Stimulated activated naive CD4-positive, alpha-beta T cell treated with Interleukin-2 at 50 U/mL for 16 hours (primary cell): ENCODE results near the gene EML6.

Source experiments
- DNase-seq: peaks from one replicate; lab custom pipeline; 2025; lab: John Stamatoyannopoulos, UW

The EML6 gene

GRCh38 chr2:54880428-54880827 is 157.0 kb downstream of the EML6 start:
- DNase-seq, result no peak

DNA sequence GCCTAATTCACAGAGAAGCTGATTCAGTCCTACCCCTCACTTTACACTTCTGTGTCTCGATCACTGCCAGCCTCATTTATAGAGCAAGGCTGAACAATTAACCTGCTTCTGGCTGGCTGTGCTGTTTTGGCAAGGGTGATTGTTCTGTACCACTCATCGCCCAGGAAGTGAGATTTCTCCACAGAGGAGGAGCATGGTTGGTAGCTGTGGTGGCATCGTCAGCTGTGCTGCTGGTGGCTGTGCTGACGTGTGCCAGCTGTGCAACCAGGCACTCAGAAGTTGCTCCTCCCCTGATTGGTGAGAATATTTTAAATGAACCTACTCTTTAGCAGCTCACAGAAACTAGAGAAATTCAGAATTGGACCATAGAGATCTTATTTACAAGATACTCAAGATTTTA is 158.3 kb downstream of the EML6 start:
- no peak for DNase-seq

GRCh38 chr2:54885891-54886290 is 162.4 kb downstream of the EML6 start:
- DNase-seq, result no peak

GRCh38 chr2:54887850-54888545 is 164.5 kb downstream of the EML6 start:
- no peak for DNase-seq

GRCh38 chr2:54889053-54889452 is 165.6 kb downstream of the EML6 start:
- DNase-seq, result no peak

DNA sequence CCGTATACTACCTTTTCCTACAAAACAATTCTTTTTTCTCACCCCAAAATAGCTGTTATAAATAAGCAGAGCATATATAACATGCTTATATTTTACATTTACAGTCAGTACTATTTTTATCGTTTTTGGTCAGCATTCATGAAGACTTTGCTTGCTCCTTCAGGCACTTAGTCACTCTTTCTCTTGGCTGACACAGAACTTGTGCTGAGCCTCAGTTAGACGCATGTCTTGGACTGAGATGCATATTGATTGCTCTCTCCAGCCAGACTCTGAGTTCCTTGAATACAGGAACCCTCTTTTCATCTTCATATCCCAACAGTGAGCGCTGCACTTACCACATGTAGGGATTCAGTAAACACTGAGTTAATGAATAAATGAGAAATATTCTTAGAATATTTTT is 168.4 kb downstream of the EML6 start:
- no peak for DNase-seq

DNA sequence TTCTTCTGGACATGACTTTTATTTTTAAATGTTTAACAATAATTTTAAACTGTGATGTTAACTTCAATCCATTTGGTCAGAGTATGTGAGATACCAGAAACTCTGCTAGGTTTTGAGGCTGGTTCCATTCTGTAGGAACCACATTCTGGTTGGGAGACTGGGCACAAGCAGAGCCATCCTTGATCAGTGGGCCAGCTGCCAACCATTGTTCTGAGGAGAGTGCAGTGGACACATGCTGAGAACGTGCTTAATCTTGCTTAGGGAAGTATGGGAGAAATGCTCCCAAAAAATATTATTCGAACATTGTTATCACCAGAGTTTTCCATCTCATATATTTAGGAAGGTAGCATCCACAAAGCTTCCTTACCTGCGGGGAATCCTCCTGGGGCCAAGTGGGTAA is 171.0 kb downstream of the EML6 start:
- DNase-seq, result no peak

- no peak for DNase-seq
These were observed 172.3 kb downstream of the EML6 start for GRCh38 chr2:54895730-54896129.

GRCh38 chr2:54897420-54898310 is 174.2 kb downstream of the EML6 start:
- no peak for DNase-seq

- DNase-seq, result no peak
These were observed 175.2 kb downstream of the EML6 start for GRCh38 chr2:54898456-54899226.

DNA sequence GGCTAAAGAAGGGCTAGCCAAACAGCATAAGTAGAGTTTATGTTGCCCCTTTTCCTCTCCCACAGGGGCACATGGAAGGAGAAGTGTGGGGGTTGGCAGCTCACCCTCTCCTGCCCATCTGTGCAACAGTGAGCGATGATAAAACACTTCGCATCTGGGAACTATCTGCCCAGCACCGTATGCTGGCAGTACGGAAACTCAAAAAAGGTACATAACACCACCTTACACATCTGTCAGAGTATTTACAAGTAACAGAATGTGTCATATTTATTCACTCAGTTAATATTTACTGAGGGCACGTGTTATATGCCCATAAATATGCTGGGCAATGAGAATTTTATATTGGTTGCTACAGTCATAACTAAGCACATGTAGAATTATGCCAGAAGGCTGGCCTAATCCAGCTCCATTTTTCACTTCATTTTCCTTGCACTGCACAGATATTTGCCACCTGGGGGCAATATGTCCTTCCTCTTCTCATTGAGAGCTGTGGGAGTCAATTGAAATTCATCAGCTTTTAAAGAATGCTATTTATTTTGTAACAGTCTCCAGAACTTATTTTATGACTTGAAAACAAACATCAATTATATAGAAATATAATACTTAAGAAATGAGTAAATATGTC is 176.2 kb downstream of the EML6 start:
- no peak for DNase-seq

DNA sequence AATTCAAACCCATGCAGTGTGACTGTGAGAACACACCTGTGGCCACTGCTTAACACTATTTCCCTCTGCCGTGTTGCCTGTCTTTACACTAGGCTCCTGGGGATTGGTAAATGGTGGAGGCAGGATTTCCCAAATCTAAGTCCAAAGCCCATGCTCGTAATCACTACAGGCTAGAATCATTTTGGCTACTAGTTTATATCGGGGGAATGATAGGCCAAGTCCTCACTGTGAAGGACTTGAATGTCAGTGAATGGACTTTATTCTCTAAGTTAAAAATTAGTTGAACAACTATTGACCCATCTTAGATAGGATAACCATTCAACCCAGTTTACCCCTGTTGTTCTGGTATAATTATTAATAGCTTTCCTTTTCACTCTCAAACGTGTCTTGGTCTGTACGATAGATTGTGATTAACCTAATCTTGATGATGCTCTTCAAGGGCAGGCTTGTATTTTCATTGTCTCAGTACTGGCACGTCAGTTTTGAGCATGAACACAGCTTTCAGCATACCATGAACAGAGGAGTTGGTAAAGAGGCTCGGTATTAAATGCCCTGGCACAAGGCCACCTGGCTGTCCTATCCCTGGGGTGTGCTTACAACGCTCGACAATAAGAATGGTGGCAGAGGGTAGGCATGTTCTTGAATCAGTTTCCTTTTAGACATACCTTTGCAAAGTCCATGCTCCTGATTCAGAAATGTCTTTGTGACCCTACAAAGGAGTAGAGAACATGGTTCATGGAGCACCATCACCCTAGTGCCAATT is 177.9 kb downstream of the EML6 start:
- DNase-seq, result no peak

GRCh38 chr2:54902763-54903162 is 179.3 kb downstream of the EML6 start:
- DNase-seq, result no peak

- DNase-seq, result peak; percentile 50
These were observed 180.5 kb downstream of the EML6 start for GRCh38 chr2:54903736-54904554.

DNA sequence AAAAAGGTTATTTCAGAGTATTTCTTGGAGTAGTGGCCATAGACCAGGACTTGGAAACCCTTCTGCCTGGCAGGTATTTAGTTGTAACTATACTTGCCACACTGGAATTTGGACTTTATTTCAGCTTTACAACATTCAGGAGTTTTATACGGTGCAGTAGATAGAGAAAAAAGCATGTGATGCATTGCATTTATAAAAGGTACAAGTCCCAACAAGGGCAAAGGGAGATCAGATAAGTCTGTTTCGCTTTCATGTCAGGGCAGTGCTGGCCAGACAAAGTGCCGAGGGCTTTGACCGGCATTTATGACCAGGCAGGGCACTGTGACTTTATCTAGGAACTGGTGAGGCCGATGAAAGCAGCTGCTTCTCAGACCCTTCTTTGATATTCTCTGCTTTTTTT is 181.4 kb downstream of the EML6 start:
- no peak for DNase-seq

DNA sequence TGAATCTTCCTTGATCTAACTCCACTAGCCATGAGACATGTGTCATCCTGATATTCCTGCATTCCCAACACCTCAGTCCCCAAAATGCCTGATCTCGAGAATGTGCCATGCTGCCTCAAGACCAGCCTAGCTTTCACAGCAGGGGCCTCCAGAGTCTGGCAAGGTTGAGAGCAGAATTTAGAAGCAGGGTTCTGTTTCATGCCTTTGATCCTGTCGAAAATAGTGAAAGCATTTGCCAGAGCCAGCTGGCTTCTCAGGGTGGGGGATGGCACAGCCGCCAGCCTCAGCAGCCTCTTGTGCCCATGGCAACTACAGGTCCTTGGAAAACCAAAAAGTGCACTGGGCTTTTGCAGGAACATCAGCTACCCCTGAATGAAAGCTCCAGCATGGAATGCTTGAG is 183.3 kb downstream of the EML6 start:
- no peak for DNase-seq

DNA sequence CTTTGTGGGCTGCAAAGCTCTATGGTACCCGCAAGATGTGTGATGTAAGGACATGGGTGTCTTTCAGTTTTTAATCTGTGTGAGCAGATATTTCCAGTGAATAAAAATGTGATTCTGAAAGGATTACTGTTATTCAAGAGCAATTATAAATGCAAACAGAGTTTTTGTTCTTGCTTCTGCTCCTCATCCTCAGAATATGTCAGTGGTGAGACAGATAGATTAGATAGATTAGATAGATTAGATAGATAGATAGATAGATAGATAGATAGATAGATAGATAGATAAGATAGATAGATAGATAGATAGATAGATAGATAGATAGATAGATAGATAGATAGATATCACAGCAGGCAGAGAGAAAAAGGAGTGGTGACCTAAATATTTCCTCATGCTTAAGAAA is 184.2 kb downstream of the EML6 start:
- DNase-seq, result no peak

DNA sequence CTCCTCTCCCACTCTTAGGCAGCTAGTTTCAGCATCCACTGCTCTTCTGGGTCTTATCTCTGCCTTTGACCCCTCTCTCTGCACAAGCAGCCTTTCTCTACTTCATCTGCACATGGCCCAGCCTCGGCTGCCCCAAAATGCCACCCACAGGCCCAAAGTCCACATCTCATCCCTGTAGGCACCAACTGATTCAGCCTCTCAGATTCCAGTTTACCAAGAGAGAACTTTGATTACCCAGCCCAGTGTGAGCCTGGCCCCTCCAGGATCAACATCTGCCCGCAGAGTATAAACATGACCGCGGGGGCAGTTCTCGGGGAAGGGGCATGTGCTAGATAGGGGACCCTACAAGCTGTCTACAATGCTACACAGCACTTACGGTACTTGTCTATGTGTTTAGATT is 185.1 kb downstream of the EML6 start:
- no peak for DNase-seq

- DNase-seq, result no peak
These were observed 185.5 kb downstream of the EML6 start for GRCh38 chr2:54909001-54909400.

- no peak for DNase-seq
These were observed 188.8 kb downstream of the EML6 start for GRCh38 chr2:54912305-54912704.

GRCh38 chr2:54912893-54913292 is 189.4 kb downstream of the EML6 start:
- no peak for DNase-seq
